Activated CD4-positive, alpha-beta T cell treated with anti-CD3 and anti-CD28 coated beads for 1 hour (primary cell): ENCODE measurements around the gene PNRC2.
A peak's percentile ranks its signal among the peaks of the same experiment; 100 is the strongest.

Experiments
- DNase-seq: peaks from one replicate; pipeline ENCODE4 v3.0.0-alpha.2; 2020

Gene PNRC2, protein sequence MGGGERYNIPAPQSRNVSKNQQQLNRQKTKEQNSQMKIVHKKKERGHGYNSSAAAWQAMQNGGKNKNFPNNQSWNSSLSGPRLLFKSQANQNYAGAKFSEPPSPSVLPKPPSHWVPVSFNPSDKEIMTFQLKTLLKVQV

GRCh38 chr1:23959461-23960290 is at the start of gene PNRC2:
Gene PNRC2, plus strand, starts transcription at chr1:23959828. Its CDS starts 1,630 bp downstream, at chr1:23961458.
- DNase-seq, result peak; percentile 95

GRCh38 chr1:23910144-23910543 is 49.5 kb upstream of the PNRC2 start:
- no peak for DNase-seq

DNA sequence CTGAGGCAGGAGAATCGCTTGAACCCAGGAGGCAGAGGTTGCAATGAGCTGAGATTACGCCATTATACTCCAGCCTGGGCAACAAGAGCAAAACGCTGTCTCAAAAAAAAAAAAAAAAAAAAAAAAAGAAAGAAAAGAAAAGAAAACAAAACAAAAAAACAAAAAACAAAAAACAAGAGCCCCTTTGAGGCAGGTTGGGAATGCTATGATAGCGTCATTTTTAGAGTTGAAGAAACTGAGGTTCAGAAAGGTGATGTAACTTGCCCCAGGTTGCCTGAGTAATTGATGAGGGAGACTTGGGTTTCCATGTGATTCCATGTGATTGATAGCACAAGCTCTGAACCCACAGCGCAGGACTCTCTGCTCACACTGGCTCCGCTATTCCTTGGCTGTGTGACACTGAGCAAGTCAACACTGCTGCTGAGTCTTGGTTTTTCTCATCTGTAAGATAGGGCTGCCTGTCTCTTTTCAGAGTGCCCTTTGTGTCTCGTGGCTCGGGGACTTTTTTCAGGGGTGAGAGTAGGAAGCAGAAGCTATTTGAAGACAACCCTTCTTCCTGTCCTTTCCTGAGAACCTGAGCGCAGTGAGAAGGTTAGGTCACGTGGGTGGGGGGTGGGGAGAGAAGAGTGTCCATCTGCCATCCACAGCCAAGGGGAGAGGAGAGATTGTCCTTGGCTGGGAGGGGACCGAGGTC is 48.9 kb upstream of the PNRC2 start:
- DNase-seq, result no peak

DNA sequence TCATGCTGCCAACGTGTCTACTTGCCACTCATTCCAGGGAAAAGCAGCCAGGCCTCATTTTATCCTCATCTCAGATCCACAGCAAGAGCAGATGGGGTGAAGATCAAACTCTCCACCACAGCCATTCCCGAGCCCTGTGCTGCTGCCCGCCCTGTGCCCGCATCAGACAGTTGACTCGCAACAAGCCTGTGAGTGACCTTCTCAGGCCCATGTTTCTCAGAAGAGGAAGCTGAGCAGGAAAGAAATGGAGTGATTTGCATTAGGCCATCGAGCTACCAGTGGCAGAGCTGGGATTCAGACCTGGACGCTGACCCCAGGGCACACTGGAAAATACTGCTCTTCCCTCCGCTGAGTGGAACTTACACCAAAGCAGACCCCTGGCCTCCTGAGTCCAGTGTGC is 47.7 kb upstream of the PNRC2 start:
- DNase-seq, result no peak

DNA sequence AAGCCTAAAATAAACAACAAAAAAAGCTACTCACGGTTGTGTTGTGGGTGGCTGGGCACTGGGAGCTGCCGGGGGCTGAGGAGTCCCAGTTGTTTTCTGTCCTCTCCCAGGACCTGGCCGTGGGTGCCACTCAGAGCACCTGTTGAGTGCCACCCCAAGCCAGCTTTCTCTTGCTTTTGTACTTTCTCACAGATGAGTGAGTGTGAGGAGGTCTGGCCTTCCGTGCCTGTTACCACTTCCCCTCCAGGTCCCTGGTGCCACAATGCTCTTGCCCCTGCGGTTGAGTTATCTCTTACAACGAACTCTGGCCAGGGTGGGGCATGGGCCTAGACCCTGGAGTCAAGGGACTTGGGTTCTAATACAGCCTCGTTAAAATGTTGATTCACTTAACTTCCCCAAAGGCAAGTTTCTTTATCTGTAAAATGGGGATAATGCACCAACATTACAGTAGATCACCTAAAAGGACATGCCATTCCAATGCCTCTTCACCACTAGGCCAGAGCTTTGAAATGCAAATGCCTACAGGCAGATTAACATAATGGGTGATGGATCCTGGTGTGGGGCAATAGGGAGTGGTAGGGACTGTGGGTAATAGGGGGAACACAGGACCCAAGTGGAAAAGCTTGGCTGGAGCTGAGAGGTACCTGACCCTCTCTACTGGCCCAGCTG is 46.3 kb upstream of the PNRC2 start, which contains the start of gene CNR2:
CNR2 (minus strand) TSS at position 151 of the 669 bp plus-strand sequence. CDS start 37,745 bp downstream, outside the sequence.
- DNase-seq, result no peak

- no peak for DNase-seq
Measured at GRCh38 chr1:23914921-23915320, 44.7 kb upstream of the PNRC2 start.

GRCh38 chr1:23915466-23915865 is 44.2 kb upstream of the PNRC2 start:
- no peak for DNase-seq

DNA sequence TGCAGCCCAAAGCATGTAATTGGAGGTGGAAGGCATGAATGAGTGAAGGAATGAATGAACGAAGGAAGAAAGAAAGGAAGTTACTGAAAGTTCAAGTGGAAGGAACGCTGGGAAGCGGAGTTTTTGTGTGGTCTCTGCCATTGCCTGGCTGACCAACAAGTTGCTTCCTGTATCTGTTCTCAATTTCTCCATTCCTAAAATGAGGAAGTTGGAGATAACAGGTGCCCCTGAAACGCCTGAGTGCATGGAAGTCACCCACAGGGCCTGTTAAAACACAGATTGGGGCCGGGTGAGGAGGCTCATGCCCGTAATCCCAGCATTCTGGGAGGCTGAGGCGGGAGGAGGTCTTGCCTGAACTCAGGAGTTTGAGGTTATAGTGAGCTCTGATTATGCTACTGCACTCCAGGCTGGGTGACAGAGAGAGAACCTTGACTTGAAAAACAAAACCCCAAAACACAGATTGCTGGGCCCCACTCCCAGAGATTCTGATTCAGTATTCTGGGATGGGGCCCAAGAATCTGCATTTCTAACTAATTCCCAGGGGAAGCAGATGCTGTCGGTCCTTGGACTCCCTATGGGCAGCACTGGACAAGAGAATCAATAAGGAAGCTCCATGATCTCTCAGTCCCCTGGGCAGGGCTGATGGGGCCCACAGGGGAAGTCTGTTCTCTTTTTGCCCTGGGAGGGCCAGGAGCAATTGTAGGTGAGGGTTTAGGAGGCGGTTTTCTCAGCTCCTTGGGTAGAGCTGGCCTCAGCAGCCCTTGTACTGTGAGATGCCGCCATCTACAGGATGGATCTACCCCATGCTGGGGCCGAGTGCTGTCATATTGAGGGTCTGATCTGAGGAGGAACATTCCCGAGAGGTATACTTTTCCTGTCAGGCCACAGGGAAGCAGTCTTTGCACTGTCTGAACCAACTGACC is 43.2 kb upstream of the PNRC2 start:
- DNase-seq, result peak; percentile 38

DNA sequence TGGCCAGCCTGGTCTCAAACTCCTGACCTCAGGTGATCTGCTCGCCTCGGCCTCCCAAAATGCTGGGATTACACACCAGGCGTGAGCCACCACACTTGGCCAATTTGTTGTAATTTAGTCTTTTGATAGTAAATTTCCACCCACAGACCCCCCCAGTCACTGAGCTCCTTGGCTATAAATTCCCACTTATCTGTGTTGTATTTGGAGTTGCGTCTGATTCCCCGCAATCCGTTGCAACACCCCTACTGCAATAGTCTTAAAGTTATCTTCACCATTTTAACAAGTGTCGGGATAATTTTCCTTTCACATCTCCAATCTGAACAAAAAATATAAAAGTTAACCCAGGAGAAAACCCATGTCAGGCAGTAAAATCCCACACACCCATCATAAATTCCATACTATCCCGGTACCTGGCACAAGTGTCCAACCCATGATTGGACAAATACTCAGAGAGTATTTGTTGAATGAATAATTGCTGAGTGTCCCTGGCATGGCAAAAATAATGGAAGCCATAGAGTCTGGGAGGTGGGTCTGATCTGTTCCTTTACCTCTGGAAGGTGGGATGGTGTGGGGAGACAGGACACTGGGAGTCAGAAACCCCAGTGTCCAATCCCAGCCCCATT is 37.2 kb upstream of the PNRC2 start:
- DNase-seq, result no peak

DNA sequence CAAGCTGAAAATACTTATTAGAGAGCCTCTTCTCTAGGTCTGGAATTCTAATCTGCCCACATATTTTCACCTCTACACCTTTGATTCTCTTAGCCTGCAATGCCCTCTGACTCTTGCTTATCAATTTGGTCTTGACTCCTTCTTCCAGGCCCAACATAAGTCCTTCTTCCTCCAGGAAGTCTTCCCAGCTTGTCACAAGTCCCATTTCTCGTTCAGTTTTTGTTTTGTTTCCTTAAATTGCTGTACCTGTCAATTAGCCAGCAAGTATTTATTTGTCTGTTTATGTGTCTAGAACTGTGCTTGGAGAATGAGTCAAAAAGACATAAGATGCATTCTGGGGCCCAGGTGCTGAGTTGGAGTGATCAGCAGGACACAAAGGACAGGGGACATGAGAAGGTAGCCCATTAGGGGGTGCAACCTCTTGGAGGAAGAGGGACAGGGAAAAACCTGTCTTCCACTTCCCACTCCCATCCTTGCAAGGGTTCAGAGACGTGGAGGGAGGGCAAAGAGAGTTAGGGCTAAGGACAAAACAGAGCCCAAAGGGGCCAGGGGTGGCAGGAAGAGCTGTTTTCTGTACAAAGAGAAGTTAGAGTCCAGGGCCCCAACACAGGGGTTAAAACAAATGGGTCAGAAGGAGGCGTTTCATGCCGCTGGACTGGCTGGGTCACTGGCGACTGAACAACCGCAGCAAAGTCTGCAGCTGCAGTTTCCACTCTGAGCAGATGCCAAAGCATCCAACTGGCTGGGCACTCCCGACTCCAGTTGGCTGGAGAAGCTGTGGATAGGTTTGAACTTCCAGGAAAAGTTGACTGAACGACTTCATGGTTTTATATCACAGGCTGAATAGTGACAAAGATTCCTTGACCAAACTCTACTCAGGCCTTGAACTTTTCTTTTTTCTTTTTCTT is 35.8 kb upstream of the PNRC2 start:
- DNase-seq, result no peak

DNA sequence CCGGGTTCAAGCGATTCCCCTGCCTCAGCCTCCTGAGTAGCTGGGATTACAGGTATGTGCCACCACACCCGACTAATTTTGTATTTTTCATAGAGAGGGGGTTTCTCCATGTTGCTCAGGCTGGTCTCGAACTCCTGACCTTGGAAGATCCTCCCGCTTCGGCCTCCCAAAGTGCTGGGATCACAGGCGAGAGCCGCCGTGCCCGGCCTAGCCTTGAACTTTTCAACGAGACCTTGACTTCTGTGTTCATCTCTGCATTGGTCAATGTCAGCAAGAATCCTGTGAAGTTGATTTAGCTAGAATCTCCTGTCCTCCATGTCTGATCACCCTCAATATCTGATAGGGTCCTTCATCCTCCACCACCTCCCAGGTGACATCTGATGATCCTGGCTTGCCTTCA is 35.0 kb upstream of the PNRC2 start:
- DNase-seq, result no peak

DNA sequence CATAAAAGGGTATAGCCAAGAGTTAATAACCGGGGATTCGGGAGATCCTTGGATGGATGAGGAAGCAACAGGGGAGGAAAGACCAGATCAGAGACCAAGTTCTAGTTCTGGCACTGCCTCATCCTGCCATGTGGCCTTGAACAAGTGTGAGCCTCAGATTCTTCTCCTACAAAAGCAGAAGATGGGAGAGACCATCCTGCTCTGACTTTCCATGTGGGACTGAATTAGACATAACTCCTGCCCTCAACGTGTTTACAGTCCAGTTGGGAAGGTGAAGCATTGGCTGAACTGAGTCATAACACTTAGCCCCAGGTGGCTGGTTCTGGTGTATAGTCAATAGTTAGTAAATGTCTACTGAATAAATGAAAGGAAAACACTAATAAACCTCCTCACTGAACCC is 34.3 kb upstream of the PNRC2 start:
- DNase-seq, result no peak

GRCh38 chr1:23927097-23927496 is 32.5 kb upstream of the PNRC2 start:
- DNase-seq, result no peak

DNA sequence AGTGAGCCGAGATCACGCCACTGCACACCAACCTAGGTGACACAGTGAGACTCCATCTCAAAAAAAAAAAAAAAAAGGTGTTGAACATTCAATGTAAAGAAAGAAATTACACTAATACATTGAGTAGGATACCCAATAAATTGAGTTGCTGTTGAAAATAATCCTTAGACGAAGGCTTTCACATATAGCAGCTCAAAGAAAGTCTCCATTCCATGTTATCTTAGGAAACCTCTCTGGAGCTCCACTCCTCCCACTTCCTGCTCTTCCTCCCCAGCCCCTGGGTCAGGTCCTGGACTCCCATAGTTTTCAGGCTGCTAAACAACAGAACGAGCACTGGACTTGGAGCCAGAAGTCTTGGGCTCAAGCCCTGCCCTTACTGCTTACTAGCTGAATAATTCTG is 30.8 kb upstream of the PNRC2 start:
- DNase-seq, result no peak

DNA sequence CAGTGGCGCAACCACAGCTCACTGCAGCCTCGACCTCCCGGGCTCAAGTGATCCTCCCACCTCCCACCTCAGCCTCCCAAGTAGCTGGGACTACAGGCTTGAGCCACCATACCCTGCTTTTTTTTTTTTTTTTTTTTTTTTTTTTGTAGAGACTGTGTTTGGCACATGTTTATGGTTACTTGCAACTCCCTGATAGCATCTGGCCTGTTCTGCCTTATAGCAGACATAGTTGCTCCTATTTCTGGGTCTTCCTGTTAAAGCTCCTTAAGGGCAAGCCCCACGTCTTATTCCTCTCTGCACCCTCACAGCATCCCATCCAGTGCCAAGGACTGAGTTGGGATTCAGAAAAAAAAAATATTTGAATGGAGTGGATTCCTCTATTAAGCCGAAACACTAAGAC is 29.4 kb upstream of the PNRC2 start:
- no peak for DNase-seq

GRCh38 chr1:23930861-23931490 is 28.7 kb upstream of the PNRC2 start:
- DNase-seq, result no peak

- no peak for DNase-seq
Measured at GRCh38 chr1:23931491-23931880, 28.1 kb upstream of the PNRC2 start.

DNA sequence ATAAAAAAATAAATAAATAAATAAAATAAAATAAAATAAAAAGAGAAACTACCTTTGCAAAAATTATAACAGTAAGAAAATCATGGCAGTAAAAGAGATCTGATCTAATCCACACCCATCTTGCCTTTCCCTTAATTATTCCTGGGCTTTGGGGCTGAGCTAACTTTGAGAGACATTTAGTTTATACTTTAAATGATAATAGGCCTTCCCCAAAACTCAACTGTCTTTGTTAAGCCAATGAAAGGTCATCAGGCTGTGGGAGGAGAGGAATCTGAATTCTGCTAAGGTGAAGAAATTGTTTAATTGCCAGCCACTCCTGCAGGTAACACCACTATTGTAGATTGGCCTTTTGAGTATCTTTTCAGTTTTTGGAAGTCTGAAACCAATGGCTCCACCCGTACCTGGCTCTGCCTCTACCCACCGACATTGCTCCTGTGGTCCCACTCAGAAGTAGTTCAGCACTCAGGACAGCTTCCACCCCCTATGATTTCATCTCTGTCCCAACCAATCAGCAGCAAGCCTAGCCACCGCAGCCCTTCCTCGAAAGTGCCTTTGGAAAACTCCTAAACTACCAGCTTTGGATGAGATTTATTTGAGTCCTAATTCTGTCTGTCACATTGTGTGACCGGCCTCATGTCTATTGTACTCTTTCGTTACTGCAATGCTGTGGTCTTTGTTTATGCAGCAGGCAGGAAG is 23.0 kb upstream of the PNRC2 start:
- no peak for DNase-seq

DNA sequence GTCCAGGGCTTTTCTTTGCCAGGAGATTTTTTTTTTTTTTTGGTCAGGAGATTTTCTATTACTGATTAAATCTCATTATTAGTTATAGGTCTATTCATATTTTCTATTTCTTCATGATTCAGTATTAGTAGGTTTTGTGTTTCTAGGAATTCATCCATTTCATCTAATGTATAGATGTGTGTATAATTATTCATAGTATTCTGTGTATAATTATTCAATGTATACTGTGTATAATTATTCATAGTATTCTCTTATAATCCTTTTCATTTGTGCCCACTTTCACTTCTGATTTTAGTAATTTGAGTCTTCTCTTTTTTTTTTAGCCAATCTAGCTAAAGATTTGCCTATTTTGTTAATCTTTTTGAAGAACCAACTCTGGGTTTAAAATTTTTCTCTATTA is 12.3 kb upstream of the PNRC2 start:
- no peak for DNase-seq

DNA sequence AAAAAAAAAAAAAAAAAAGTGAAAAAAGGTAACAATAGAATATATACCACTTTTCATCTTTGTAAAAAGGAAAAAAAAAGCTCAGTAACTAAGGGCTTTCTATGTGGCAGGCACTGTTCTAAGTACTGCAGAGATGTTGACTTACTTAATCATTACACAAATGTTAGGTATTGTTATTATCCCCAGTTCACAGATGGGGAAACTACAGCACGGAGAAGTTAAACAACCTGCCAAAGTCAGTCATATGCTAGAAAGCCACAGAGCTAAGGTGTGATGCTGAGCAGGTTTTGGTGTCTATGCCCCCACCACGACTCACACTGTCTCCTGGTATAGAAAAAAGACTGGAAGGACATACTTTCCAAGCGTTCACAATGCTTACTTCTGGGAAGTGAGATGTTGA is 6.6 kb upstream of the PNRC2 start:
- no peak for DNase-seq
